ENCODE results near the gene SLC5A4.

SLC5A4 gene

DNA sequence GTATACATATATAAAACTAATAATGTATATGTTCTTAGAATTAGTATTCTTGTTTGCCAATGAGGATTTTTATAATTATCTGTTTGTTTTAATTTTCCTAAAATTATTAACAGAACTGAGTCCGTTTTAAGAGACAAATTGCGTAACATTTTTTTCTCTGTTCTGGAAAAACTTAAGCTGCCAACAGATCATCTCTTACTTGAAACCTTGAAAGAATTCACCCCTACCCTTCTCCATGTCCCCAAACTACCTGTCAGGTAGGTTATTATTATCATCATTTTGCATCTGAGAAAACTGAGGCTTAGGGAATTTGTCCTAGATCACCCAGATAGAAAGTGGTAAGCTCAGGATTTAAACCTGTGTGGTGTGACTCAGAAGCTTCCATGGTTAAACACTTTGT is 14.7 kb downstream of the SLC5A4 start:
- TF ChIP-seq, protein P1, sequence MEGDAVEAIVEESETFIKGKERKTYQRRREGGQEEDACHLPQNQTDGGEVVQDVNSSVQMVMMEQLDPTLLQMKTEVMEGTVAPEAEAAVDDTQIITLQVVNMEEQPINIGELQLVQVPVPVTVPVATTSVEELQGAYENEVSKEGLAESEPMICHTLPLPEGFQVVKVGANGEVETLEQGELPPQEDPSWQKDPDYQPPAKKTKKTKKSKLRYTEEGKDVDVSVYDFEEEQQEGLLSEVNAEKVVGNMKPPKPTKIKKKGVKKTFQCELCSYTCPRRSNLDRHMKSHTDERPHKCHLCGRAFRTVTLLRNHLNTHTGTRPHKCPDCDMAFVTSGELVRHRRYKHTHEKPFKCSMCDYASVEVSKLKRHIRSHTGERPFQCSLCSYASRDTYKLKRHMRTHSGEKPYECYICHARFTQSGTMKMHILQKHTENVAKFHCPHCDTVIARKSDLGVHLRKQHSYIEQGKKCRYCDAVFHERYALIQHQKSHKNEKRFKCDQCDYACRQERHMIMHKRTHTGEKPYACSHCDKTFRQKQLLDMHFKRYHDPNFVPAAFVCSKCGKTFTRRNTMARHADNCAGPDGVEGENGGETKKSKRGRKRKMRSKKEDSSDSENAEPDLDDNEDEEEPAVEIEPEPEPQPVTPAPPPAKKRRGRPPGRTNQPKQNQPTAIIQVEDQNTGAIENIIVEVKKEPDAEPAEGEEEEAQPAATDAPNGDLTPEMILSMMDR (IDR thresholded peaks at IDR 0.05; ENCODE audit: insufficient read depth, low read length, missing control alignments): no peak
- H3K4me3 ChIP-seq (ENCODE audit: low read depth, low read length): no peak overlapping the region
- no peak for DNase-seq (ENCODE audit: low read depth, low spot score)
- POLR2A ChIA-PET: no interaction called here
- CTCF ChIA-PET: no interaction called here

DNA sequence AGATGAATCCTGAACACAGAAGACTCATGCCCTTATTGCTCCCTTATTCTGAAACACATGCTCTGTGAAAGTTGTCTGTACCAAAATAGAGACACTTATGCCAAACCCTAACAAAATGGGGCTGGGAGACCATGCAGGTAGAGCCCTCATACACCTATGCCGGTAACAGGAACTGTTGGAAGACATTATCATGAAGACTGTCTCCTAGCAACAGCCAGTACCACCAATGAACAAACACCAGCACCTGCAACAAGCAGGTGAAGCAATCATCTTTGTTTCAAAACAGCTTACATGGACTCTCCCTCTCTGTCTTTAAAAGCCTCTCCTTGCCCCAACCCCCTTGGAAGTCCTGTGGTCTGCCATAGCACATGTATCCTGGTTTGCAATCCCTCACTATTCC is 17.2 kb downstream of the SLC5A4 start:
- ChIA-PET CTCF (no interaction called here), POLR2A (no interaction called here)
- no peak for DNase-seq (ENCODE audit: low read depth, low spot score)
- no peak overlapping the region for H3K4me3 ChIP-seq (ENCODE audit: low read depth, low read length)
- TF ChIP-seq, protein P1 (IDR thresholded peaks at IDR 0.05; ENCODE audit: insufficient read depth, low read length, missing control alignments): no peak

DNA sequence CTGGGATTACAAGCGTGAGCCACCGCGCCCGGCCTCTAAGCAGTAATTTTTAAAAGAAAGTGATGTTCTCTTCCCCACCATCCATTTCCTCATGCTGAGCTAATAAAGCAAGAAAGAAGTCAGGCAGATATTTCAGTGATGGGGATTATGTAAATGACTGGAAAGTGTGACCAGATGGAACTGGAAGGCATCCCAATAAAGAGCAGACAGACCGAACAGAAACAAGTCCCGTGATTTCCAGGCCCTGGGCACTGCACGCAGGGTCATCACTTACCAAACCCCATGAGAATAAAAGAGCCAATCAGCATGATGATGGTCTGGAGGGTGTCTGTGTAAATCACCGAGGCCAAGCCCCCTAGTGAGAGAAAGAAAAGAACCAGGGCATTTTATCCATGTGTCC is 18.2 kb downstream of the SLC5A4 start:
- CTCF ChIA-PET: interaction anchor here (0.7 kb wide), 1 partner anchor 29 kb away, joined by 3 read pairs; no protein-coding TSS in a partner anchor
- no peak overlapping the region for H3K4me3 ChIP-seq (ENCODE audit: low read depth, low read length)
- no peak for DNase-seq (ENCODE audit: low read depth, low spot score)
- TF ChIP-seq, protein P1 (IDR thresholded peaks at IDR 0.05; ENCODE audit: insufficient read depth, low read length, missing control alignments): no peak
- POLR2A ChIA-PET: no interaction called here

DNA sequence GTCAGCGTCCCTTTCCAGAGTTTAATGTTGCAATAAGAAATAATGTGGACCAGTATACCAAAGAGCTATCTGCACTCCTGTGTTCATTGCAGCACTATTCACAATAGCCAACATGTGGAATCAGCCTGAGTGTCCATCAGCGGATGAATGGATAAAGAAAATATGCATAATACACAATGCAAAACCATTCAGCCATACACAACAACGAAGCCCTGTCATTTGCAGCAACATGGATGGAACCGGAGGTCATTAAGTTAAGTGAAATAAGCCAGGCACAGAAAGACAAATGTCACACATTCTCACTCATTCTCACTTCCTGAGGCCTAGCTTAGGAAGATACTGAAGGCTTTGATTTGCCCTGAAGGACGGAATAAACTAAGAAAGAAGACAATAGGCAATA is 22.1 kb downstream of the SLC5A4 start:
- DNase-seq (ENCODE audit: low read depth, low spot score): no peak
- CTCF ChIA-PET: no interaction called here
- POLR2A ChIA-PET: no interaction called here
- H3K4me3 ChIP-seq (ENCODE audit: low read depth, low read length): no peak overlapping the region
- TF ChIP-seq, protein P1 (IDR thresholded peaks at IDR 0.05; ENCODE audit: insufficient read depth, low read length, missing control alignments): no peak

DNA sequence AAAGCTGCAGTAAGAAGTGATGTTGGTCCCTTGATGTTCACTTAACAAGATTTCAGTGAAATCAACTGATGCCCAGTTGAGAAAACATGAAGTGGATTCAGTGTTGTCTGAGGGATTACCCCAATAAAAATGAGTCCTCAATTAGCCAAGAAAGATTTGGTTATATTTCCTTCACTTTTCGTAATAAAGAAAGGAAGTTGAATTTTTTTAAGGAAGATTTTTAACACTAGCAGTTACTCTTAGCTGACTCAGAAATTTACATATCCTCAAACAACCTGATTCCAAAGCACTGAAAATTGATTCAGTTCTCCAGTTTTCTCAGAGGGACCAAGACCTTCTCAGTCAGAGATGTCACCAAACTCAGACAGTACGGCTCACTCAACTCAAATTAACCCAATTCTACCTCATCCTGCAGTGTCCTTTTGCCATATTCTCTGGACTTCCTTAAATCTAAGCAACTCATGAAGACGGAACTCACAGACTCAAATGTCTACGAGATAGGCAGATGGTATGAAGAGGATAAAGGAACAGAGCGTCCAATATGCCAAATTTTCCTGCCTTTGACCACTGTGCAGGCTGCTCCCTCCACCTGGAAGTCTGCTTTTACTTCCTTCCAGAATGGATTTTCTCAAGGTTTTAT is 22.8 kb downstream of the SLC5A4 start:
- no peak for DNase-seq (ENCODE audit: low read depth, low spot score)
- H3K4me3 ChIP-seq (ENCODE audit: low read depth, low read length): no peak overlapping the region
- ChIA-PET POLR2A (no interaction called here), CTCF (no interaction called here)
- TF ChIP-seq, protein P1 (IDR thresholded peaks at IDR 0.05; ENCODE audit: insufficient read depth, low read length, missing control alignments): no peak

DNA sequence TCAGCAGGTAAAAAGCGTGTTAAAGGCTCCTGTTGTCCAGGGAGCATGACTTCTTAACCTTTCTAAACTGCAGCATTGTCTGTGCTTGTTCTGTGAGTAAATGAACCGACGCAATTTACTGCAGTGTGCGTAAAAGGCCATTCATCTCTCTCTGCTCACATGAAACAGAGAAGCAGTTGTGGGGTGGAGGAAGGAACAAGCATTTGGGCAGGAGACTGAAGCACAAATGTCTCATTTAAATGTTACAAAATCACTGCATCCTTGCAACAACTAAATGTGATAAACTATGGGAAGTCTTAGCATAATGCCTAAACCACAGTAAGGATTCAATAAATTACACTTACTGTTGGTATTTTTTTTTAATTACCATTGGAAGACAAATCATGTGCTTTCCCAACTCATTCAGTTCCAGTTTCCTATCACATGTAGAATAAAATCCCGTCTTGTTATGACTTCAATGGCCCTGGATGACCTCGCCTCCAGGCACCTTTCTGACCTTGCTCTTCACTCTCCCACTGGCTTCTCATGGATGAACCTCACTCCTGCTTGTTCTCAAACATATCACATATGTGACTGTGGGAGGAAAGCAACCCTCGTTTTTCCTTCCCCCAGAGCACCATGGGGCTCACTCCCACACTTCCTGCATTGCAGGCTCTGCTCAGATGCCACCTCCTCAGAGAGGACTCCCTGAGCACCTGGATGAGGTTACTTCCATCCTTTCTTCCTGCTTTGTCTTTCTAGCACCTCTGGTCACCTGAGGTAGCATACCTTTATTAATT is 28.6 kb downstream of the SLC5A4 start:
- no peak for DNase-seq (ENCODE audit: low read depth, low spot score)
- TF ChIP-seq, protein P1 (IDR thresholded peaks at IDR 0.05; ENCODE audit: insufficient read depth, low read length, missing control alignments): no peak
- POLR2A ChIA-PET: no interaction called here
- CTCF ChIA-PET: interaction anchor here (1.0 kb wide), 1 partner anchor 39 kb away, joined by 3 read pairs; no protein-coding TSS in a partner anchor
- no peak overlapping the region for H3K4me3 ChIP-seq (ENCODE audit: low read depth, low read length)
